GM21515 (cell line): Measurements from ENCODE around the gene ATF4.

Experiments used
- ATAC-seq: cut with Tn5 transposase; IDR thresholded peaks from one replicate; pipeline ENCODE4 v1.9.1; 2021; ENCODE audit not compliant: unreplicated experiment

The ATF4 gene

DNA sequence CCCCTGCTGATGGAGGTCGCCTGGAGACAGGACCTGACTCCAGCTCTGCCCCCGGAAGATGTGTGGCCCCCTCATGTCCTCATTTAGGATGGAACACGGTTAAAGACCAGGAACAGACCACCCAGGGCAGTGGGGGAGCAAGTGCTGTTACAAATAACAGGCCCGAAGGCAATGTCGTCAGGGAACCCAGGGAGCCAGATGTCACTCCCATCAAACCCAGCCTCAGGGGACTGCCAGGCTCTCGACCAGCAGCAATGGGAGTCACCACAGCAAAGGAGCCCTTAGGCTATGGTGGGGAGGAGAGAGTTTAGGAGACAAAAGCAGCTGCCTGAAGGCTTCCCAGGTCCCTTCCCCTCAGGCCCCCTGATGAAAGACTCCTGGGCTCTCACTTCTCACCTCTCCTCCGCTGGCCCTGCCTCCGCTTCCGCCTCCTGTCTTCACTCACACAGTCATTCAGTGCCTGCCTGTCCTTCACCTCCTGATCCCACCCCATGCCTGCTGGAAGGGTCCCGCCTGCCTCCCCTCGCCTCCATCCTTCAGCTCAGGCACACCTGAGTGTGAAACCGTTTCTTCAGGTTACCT lies 7.8 kb downstream of the ATF4 start:
- ATAC-seq: no peak

- peak; percentile 32 for ATAC-seq
Measured at GRCh38 chr22:39528681-39529486, 8.5 kb downstream of the ATF4 start.

GRCh38 chr22:39529487-39529851 lies 9.1 kb downstream of the ATF4 start:
- no peak for ATAC-seq

GRCh38 chr22:39530116-39530515 lies 9.8 kb downstream of the ATF4 start:
- ATAC-seq: no peak

GRCh38 chr22:39530692-39531331 lies 10.4 kb downstream of the ATF4 start:
- no peak for ATAC-seq

- ATAC-seq: peak; percentile 61
Measured at GRCh38 chr22:39532215-39533073, 12.1 kb downstream of the ATF4 start, which contains the start of gene RPS19BP1. Gene RPS19BP1, minus strand, starts transcription at chr22:39532748. Its CDS starts 10 bp downstream, at chr22:39532738.

- no peak for ATAC-seq
Measured at GRCh38 chr22:39534092-39534506, 13.7 kb downstream of the ATF4 start.

DNA sequence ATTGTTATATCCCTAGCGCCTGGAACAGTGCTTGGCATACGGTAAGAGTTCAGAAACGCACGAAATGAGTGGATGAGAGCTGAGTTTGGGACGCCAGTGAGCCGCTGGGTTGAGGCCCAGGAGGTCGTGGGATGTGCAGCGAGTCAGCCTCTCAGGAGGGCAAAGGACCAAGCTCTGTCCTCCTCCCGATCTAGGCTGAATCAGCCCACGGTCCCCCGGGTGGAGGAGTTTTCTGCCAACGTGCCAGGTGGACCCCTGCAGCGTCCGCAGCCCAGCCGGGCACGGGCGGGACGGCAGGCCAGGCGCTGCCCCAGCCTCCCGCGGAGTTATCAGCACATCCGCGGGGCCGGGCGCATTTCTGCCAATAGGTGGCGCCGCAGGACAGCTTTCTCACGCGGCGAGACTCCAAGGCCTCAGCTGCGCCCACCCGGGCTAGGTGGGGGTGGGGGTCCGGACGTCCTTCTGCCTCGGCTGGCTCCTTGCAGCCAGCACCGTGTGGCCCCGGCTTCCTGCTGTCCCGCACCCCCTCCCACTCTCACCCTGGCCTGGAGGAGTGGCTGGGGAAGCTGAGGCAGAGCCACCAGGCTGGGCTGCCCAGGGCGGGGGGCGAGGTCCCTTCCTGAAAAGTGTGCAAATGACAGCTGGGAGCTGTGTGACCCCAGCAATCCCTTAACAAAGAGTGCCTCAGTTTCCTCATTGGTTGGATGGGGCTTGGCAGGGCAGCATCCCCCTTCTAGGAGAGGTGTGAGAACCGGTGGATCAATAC lies 14.4 kb downstream of the ATF4 start:
- ATAC-seq: peak; percentile 28

DNA sequence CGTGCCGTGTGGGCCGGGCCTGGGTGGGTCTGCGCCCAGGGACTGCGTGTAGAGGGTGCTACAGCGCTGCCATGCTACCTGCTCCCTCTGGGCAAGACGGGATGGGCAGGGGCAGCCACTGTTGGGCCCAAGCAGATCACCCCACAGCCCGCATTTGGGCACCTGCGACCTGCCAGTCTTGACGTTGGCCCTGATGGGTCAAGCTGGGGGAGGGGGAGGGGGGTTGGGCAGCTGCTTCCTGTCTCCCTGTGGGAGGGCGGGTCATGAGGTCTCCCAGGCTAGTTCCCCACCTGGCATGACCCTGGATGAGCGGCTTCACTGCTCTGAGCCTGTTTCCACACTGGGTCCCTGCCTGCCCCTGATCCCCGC lies 15.0 kb downstream of the ATF4 start:
- ATAC-seq: no peak

- no peak for ATAC-seq
Measured at GRCh38 chr22:39535831-39536449, 15.6 kb downstream of the ATF4 start.

DNA sequence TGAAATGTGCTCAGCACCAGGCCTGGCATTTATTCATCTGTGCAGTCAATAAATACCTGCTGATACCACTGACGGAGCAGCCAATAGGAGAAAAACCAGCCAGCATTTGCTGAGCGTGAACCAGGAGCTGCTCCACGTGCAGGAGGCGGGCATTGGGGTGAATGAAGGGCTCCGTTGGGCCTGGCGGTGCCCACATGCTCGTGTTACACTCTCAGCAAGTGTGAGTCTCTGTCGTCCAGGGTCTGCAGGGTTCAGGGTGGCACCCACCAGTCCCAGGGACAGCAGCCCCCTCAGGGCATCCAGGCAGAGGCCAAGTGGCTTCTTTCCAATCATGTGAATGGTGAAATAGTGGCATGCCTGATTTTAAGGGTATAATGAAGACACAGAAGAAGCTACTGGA lies 16.3 kb downstream of the ATF4 start:
- no peak for ATAC-seq

DNA sequence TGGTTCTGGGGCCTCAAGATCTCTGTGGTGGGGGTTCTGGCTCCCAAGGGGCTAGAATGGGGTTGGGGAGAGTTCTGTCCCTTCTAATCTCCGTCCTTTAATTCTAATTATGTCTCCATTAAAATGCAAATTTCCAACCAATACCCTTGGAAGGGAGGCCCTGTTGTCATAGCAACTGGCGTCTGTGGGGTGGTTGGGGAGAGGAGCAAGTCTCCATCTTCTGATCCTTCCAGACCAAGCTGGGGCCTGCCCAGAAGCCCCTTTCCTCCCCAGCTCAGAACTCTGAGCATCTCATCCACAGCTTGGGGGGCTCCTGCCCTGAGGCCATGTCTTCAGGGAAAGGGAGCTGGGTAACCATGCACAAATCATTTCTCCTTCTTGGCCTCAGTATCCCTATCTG lies 17.6 kb downstream of the ATF4 start:
- ATAC-seq: no peak

GRCh38 chr22:39543095-39543494 lies 22.7 kb downstream of the ATF4 start:
- ATAC-seq: no peak

GRCh38 chr22:39545386-39546365 lies 25.3 kb downstream of the ATF4 start:
- ATAC-seq: no peak

- ATAC-seq: no peak
Measured at GRCh38 chr22:39546889-39547586, 26.7 kb downstream of the ATF4 start.

GRCh38 chr22:39547587-39547947 lies 27.2 kb downstream of the ATF4 start:
- no peak for ATAC-seq

DNA sequence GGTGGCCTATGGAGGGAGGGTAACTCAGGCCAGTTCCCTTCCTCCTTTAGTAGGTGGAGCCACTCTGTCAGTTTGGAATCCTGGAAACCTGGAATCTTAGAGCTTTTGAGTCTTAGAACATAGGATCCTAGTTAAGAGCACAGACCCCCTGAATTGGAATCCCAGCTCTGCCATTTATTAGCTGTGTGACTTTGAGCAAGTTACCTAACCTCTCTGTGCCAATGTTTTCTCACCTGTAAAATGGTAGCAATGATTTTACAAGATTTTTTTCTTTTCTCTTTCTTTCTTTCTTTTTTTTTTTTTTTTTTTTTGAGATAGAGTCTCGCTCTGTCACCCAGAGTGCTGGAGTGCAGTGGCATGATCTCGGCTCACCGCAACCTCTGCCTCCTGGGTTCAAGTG lies 33.1 kb downstream of the ATF4 start:
- no peak for ATAC-seq

DNA sequence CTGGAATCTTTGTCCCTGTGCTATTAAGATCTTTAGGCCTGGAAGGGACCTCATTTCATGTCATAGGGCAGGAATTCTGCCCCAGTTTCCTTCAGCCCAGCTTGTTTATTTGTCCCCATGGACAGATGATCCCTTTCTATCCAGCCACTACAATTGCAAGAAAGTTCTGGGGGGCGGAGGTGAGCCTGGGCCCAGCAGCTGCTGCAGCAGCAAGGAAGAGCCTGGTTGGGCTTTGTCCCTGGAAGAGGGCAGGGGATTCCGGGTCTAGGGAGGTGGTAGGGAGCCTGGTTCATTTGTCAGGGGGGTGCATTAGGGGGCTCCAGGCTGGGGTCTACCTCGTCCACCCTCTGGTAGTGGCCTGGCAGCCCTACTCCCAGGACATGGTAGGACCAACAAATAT lies 33.8 kb downstream of the ATF4 start:
- no peak for ATAC-seq
